GM23248 (cell line): ENCODE results near the gene ARAP1.

Experiments used
- EZH2 ChIP-seq: fragments of 200-600 bp; sonication (generic); IDR thresholded peaks from 2 replicates; pipeline ENCODE4 v1.6.1; 2018; ENCODE audit warnings: antibody characterized with exemption, mild to moderate bottlenecking; ENCODE audit not compliant: insufficient read depth, poor library complexity, severe bottlenecking
- EZH2phosphoT487 ChIP-seq: fragments of 200-600 bp; sonication (generic); IDR thresholded peaks from 2 replicates; pipeline ENCODE4 v1.6.1; 2018; ENCODE audit warnings: antibody characterized with exemption, moderate library complexity, mild to moderate bottlenecking, low read depth; ENCODE audit not compliant: insufficient read depth

- TF ChIP-seq EZH2, result no peak
- no peak for TF ChIP-seq EZH2phosphoT487
Measured at GRCh38 chr11:72725724-72726028, 26.5 kb downstream of the ARAP1 start.
